Activated CD8-positive, alpha-beta memory T cell treated with anti-CD3 and anti-CD28 coated beads for 24 hours (primary cell): ENCODE data around the gene TFF1.

Experiments
- DNase-seq: peaks from one replicate; pipeline ENCODE4 v3.0.0-alpha.2; 2020

TFF1 gene

DNA sequence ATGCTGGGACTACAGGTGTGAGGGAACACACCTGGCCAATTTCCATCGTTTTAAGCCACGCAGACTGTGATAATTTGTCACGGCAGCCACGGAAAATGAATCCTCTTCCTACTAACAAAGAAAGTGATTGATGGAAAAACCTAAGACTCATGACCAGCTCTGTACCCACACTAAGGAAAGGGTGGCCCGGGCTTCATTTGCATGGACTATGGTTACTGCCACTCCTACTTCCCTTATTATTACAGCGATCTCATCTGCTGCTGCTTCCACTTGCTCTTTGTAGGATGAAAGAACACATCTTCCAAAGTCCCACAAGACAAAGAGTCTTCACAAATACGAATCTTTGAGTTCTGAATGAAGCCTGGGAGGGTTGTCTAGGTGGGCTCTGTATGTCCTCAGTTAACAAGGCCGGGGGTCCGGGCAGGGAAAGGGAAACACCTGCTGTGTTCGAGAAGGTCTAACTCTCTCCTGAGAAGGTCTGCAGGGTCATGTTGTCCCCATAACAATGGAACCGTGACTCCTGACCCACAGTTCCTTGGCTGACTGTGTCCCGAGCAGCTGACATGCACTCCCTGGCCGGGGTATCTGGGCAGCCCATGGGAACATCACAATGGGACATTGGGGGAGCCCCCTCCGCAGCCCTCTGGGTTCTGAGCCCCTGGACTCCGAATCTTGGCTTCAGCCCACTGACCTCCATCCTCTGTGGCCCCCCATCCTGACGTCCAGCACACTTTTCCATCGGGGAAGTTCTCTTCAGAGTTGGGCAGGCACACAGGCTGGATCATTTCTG lies 13.3 kb upstream of the TFF1 start:
- DNase-seq = no peak

DNA sequence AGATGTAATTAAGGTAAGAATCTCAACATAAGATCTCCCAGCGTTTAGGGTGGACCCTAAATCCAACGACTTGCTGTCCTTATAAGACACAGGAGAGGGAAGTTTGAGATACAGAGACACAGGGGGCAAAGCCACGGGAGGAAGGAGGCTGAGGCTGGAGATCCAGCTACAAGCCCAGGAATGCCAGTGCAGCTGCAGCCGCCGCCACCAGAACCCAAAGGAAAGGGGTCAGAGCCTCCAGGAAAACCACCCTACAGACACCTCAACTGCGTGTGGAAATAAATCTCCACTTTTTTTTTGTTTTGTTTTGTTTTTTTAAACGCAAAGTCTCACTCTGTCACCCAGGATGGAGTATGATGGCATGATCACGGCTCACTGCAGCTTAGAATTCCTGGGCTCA lies 12.1 kb upstream of the TFF1 start:
- no peak for DNase-seq

DNA sequence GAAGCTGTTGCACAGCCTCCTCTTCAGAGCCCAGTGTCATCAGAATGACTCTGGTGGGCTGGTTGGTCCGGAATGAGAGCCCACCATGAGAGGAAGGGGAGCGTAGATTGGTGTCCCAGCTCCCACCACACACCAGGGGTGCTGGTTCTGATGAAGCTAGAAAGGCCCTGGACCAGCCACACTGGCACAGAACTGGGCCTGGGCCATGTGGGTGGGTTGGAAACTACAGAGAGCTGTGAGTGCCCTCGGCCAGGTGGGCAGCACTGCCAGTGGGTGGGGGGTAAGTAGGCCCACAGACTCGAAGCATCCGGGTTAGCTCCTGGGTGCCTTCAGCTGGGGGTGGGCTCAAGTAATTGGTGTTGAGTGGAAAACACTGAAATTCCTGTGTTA lies 11.6 kb upstream of the TFF1 start:
- no peak for DNase-seq

DNA sequence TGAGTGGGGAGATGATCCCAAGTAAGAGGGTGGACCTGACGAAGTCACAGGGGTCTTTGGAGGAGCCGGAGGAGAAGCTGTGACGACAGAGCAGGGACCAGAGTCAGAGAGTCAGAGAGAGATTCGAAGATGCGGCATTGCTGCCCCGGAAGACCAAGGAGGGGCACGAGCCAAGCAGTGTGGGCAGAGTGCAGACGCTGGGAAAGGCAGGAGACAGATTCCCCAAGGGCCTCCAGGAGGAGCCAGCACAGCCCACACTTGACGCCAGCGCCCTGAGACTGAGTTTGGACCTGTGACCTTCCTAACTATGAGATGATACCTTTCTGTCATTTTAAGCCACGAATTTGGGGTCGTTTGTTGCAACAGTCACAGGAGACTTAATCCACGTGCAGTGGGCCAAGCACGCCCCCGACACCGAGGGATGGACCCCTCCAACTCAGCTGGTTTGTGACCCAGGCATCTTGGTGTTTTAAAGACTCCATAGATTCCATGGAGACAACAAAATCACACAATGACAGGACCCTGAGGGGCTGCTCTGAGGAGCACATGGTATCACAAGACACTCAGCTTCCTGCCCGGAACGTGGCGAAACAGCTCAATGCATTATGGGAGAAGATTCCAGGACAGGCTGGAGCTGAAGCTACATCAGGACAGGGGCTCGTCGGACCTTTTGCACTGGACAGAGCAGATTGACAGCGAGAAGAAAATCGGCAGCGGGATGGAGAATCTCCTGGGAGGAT lies 11.0 kb upstream of the TFF1 start:
- no peak for DNase-seq

DNA sequence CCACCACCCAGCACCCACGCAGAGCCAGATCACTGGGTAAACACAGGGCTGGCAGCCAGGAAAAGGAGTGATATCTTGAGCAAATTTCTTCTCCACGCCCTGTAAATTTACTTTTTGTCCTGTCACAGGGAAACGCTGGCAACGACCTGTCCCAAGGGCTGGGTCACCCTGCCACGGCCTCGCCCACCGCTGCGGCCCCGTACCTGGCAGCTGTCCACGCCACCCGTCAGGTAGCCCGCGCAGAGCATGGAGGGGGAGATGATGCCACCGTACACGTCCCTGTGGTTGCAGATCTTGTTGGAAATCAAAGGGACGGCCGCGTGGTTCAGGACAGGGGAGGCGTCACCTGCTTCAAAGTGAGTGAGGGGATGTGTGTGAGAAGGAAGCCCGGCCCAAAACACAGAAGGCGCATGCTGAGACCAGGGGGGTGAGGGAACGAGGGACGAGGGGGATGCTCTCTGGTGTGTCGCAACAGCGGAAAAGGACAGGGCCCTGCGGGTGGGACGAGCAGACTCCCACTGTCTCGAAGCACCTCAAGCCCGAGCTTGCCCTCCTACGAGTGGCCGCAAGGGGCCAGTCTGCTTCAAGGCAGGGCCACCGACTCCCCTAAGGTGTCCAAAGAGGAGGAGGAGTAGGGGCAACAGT lies 10.1 kb upstream of the TFF1 start:
- no peak for DNase-seq

DNA sequence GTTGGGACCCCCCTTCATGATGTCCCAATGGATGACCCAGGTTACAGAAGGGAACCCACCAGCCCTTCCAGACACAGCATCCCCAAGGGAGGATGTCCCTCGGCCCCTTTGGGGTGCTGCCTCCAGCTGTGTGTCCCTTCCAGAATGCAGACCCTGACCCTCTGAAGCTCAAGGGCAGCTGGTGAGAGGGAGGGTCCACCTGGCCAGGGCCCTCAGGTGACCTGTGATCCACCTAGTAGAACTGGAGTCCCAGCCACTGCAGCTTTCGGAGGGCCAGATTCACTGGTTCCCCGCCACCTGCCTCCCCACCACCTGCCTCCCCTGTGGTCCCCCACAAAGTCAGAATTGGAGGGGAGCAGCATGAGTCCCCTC lies 9.6 kb upstream of the TFF1 start:
- DNase-seq = no peak

DNA sequence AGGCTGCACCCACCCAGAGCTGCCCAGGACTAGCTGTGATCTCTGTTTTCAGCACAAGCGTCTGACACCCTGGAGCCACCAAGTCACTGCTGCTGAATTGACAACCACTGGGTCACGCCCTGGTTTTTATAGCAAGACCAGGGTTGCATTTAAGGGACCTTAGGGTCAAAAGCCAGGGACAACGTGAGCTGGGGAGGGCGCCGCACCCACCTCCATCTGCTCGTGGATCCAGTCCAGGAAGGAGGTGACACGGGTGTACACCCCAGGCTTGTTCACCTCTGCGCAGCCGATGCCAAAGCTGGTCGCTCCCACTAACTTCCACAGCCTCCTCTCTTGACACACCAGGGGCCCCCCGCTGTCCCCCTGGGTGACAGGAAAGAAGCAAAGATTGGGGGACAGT lies 9.2 kb upstream of the TFF1 start:
- no peak for DNase-seq

DNA sequence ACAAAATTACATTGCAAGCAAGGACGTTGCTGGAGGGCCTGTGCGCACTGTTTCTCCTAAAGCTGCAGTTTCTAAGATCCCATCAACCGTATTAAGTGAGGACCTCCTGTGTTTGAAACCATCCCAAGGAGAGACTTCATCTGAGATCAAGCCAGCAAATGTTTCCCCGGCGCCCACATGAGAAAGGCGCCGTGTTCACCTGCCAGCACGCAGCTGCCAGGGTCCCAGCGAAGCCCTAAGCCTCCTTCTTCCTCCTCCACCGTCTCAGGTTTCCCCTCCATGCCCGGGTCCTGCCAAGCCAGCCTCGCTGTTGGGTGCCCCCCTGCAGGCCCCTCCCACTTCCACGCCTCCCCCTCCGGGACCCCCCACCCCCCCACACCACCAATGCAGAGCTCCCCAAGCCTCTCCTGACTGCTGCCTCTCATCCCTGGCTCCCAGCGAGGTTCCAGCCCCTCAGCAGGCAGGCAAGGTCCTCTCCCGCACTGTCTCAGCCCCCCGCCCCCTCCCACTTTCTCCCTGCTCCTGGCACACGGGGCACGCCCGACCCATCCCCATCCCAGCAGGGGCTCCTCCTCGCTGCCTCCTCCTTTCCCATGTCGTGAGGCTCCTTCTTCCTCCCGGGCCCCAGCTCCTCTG lies 8.6 kb upstream of the TFF1 start:
- DNase-seq = no peak

DNA sequence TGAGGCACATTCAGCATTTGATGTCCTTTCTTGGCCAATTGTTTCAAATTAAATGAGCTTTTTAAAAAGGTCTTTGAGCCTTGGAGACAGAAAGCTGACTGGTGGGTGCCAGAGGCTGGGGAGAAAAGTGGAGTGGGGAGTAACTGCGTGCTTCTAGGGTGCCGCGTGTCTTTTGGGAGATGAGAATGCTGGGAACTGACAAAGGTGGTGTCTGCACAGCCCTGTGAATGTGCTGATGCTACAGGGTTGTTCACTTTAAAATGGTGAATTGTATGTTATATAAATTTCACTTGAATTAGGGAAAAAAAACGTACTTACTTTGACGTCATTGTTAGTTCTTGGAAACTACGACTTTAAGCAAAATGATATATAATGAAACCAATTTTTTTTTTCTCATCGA lies 8.1 kb upstream of the TFF1 start:
- no peak for DNase-seq

DNA sequence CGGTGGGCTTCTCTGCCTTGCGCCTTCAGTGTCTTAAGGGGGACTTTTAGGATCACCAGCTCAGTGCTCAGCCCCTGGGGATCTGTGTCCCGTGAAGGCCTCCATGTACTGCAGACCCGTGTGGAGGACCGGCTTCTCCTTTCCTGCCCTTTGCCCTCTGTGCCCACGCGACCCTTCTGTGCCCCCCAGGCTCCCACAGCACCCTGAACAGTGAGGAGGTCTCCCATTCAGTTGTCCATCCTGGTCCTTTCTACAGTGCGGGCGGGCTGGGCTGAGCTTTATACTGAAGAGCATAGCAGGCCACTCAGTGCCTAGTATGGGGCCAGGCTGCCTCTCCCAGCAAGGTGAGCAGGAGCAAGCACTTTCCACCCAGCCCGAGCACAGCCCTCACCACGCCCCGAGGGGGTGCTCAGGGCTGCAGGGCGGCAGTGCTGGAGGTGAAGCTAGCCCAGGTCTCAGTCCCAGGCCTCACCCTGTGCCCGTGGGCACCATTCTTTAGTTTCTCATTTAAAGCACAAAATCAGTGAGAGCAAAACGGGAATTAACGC lies 7.6 kb upstream of the TFF1 start:
- no peak for DNase-seq

DNA sequence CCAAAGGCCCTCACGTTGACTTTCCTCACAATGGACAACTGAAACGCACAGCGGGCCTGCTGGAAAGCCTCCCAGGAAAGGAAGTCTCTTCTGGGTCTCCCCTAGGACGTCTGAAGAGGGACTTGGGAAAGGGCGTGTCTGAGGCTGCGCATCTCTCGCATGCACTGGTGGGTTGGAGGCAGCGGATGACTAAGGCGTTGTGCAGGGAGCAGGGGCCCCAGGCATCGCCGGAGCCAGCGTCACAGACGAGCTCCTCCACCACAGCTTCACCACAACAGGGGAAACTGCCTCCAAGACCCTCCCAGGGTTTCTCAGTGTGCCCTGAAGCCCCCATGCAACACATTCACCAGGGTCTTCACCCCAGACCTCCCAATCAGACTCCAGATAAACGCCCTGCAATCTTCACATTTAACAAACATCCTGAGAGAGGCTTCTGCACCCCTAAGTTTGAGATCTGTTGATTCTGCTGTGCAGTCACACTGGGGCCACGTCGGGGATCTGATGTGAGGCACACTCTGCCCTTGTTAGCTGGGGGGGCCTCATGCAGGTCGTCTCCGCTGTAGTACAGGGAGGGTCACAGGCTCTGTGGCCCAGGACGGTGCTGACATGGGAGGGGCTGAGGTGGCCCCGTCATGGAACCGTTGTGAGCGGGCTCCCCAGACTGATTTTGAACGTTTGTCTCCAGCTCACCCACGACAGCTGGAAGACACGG lies 7.0 kb upstream of the TFF1 start:
- DNase-seq = peak; percentile 73

DNA sequence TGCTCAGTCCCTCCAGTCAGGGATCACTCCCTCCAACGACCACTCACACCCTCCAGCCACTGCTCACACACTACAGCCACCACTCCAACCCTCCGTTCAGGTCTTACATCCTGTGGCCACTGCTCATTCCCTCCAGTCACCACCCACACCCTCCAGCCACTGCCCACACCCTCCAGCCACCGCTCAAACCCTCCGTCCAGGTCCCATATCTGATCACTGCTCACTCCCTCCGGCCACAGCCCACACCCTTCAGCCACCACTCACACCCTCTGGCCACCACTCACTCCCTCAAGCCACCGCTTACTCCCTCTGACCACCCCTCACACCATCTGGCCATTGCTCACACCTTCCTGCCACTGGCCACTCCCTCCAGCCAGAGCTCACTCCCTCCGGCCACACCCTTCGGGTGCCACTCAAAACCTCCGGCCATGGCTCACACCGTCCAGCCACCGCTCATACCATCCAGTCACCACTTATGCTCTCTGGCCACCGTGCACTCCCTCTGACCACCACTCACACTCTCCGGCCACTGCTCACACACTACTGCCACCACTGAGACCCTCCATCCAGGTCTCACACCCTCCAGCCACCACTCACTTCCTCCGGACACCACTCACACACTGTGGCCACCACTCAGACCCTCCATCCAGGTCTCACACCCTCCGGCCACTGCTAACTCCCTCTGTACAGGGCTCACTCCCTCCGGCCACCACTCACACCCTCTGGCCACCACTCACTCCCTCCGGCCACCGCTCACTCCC lies 4.7 kb upstream of the TFF1 start:
- no peak for DNase-seq

DNA sequence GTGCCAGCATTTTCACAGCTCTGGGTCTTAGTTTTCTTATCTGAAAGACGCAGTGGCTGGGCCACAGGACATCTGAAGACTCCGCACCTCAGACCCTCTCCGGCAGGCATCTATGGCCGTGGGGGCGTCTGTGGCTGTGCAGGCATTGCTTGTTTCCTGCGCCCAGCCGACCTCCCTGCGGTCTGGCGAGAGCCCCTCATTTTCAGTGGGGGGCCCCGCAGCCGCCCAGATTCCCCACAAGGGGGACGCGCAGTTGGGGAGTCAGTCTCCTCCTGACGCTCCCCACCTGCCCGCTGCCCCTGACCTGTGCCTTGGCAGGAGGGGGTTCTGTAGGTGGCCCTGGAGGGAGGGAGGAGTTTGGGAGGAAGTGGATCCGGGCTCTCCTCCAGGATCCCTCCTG lies 3.5 kb upstream of the TFF1 start:
- no peak for DNase-seq

DNA sequence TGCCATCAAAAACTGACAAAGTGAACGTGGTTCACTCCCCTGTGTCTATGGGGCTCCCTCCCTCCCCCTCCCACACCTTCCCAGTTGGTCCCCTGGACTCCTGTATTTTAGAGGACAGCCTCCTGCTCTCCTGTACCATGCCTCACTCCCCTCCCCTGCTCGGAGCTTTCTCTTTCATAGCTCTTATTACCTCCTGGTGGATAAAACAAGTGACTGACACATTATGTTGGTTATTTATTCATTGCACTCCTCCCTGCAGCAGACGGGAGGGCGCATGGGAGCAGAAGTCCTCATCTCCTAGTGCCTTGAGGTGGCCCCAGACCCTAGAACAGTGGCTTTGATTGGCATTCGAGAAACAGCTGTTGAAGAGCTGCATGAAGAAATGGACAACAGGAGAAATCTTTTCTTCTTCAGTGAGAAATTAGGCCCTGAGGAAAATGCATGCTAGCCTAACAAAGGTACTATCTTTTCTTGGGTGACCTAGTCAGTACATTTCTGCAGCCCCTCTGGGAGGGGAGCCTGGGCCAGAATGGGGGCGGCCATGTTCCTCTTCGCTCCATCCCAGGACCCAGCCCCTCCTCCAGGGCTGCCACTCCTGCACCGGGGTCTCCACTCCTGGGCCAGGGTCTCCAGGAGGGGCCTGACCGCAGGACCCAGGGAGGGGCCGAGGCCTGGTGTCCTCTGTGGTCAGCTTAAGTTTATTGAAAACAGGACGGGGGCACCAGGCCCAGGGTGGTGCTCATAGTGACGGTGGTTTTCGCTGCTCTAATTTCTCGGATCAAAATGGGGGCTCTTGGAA lies 1.2 kb upstream of the TFF1 start:
- DNase-seq = no peak

DNA sequence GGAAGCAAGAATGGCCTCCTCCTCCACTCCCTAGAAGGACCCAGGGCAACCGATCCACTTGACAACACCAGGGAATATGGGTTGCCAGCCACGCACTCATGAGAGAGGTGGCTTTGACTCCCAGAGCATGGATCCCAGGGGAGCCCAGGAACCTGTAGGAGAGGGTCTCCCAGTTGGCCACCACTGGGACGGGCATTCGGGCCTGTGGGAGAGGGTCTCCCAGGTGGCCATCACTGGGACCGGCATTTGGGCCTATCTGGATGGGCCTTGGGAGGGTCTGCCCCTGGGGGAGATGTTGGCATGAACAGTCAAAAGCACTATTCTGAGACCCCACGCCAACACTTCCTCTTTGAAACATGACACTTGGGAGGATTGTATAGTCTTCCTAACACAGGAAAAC lies 565 bp downstream of the TFF1 start:
- DNase-seq = no peak

DNA sequence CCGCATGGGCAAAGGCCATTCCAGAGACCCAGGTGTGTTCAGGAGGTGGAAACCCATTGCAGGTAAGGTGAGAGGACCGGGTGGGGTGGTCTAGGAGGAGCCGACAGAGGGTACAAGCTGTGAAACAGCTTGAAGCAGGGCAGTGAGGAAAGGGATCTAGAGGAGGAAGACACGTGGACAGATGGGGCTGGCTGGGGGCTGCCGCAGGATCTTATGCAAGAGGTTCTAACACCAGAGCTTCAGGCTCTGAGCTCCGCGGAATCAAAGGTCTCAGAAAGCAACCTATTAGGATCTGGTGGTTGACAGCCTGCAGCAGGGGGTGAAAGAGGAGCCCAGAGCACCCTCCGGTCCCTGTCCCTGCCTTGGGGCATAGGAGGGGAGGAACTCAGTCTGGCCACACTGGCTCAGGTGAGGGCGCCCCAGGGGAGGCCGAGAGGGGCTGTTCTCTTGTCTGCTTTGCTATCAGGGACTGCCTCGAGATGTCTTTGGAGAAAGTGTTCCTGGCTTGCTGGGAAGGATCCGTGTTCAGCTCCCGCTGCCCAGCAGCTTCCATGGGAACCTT lies 1.9 kb downstream of the TFF1 start:
- no peak for DNase-seq

DNA sequence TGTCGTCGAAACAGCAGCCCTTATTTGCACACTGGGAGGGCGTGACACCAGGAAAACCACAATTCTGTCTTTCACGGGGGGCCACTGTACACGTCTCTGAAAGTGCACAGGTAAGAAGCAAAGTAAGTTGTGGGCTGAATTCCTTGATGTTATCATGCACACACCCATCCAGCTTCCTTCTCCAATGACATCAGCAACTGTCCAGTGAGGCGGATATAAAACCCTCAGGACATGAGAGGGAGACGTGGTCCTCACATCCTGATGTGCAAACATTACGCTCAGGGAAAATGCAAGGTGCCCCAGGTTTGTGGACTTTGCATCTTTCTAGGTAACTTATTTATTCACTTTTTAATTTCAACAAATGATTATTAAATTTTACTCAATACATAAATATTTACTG lies 3.0 kb downstream of the TFF1 start:
- no peak for DNase-seq

DNA sequence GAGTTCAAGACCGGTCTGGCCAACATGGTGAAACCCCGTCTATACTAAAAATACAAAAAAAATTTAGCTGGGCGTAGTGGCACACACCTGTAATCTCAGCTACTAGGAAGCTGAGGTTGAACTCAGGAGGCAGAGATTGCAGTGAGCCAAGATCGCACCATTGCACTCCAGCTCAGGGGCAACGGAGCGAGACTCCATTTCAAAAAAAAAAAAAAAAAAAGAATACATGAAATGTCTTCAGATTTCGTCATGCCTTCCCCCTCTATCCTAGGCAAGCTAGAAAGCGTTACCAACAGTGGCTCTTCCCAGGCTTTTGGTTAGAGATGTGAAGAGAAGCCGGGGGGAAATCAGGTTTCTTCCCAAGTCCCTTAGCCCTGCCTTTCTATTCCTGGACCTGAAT lies 3.6 kb downstream of the TFF1 start:
- no peak for DNase-seq

DNA sequence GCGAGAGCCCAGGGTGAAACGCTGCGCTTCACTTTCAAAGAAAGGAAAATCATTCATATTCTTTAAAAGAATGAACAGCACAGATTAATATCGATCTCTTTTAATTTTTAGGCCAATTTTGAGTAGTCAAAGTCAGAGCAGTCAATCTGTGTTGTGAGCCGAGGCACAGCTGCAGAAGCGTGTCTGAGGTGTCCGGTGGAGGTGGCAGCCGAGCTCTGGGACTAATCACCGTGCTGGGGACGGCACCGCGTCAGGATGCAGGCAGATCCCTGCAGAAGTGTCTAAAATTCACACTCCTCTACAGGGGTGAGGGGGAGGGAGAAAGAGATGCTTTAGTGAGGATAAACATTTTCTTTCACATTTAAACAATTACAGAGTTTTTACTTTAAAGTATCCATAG lies 4.1 kb downstream of the TFF1 start:
- no peak for DNase-seq

DNA sequence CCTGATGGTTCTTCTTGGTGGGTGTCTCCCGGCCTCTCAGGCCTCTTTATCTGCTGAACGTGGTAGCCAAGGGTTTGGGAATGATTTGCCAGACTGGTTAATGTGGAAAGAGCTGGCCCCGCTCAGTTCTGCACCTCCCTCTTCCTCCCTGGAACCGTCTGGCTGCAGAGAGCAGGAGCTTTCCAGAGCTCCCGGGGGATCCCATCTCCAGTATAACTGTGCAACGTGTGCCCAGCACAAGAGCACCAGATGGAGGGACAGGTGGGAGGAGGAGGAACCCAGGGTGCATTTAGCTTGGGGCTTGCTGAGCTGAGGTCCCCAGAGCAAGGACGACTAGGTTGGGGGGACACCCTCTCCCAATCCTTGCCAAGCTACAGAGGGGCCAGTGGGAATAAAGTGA lies 5.0 kb downstream of the TFF1 start:
- DNase-seq = no peak

DNA sequence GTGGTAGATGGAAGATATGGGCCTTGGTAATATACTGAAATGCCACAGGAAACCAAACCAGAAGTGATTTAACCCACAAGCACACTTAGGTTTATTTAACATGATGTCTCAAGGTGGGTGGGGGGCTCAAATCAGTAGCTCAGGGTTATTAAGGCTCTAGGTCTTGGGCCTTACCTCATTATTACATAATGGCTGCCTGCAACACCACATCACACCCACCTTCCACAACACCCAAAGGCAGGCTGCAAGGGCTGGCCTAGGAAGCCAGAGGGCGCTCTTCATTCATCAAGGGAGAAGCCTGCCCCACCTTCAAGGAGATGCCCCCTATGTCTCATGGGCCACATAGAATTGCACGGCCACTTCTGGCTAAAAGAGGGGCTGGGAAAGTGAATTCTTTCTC lies 6.0 kb downstream of the TFF1 start:
- DNase-seq = no peak
